H1 (cell line): ENCODE results near the gene PSMC3IP.

Experiments used
- CTCF ChIP-seq, 3 experiments: IDR thresholded peaks; 1 replicate in 2 of 3; 2 replicates in 1 of 3; pipeline versions ENCODE4 v1.5.1 to v1.6.1; 2011; ENCODE audit warnings: low read length in 3 of 3, mild to moderate bottlenecking in 3 of 3, inconsistent platforms in 2 of 3, low read depth in 1 of 3, moderate library complexity in 1 of 3; ENCODE audit not compliant: insufficient read depth in 1 of 3; ENCODE audit errors: control extremely low read depth in 1 of 3
- POLR2A ChIP-seq, 2 experiments: IDR thresholded peaks; 1 replicate in 1 of 2; 2 replicates in 1 of 2; pipeline ENCODE4 v1.6.1; 2011; ENCODE audit warnings: low read depth in 2 of 2, low read length in 2 of 2, mild to moderate bottlenecking in 2 of 2; ENCODE audit errors: control extremely low read depth in 1 of 2
- TAF1 ChIP-seq: IDR thresholded peaks from 2 replicates; pipeline ENCODE4 v1.6.1; 2011; ENCODE audit warnings: mild to moderate bottlenecking, low read depth, low read length
- ZNF274 ChIP-seq: IDR thresholded peaks from 2 replicates; pipeline ENCODE4 v1.7.0; 2012; ENCODE audit warnings: low read length, borderline replicate concordance; ENCODE audit errors: extremely low read depth

GRCh38 chr17:42547698-42548069 lies 29.8 kb downstream of the PSMC3IP start:
- no peak for TF ChIP-seq TAF1
- no peak for TF ChIP-seq CTCF (IDR thresholded peaks at IDR 0.05; ENCODE audit: control extremely low read depth in 1 of 3, insufficient read depth in 1 of 3, low read depth in 1 of 3, low read length in 3 of 3)
- no peak for TF ChIP-seq POLR2A (IDR thresholded peaks at IDR 0.05; ENCODE audit: control extremely low read depth in 1 of 2, low read depth in 2 of 2, low read length in 2 of 2)
- TF ChIP-seq ZNF274, result no peak
